HEK293 (cell line): ENCODE data around the gene FAM193A.

ENCODE experiments used
- CTCF ChIA-PET: fragments of 350-600 bp; formaldehyde crosslinking; extraction: SDS; loops from one replicate; lab custom pipeline; 2021; ENCODE audit warnings: antibody characterized with exemption; lab: Yijun Ruan, JAX
- POLR2A ChIA-PET: fragments of 300-600 bp; formaldehyde crosslinking; extraction: SDS; loops from one replicate; lab custom pipeline; 2020; ENCODE audit warnings: antibody characterized with exemption, inconsistent platforms; lab: Yijun Ruan, JAX
- H3K27ac ChIP-seq: fragments of 200-500 bp; sonication (Bioruptor generic); 2 replicates; pipeline ENCODE4 v1.5.1; 2014; ENCODE audit warnings: low read depth, low read length, control low read depth, inconsistent platforms; ENCODE audit errors: extremely low read depth
- H3K36me3 ChIP-seq, 2 experiments: fragments of 200-500 bp in 1 of 2; sonication (Bioruptor generic) in 1 of 2; 1 replicate in 1 of 2; 2 replicates in 1 of 2; pipeline ENCODE4 v1.5.1; 2014 to 2017; ENCODE audit warnings: inconsistent platforms in 2 of 2, low read length in 2 of 2; ENCODE audit not compliant: control insufficient read depth in 2 of 2, insufficient read depth in 1 of 2
- H3K4me1 ChIP-seq: fragments of 200-500 bp; sonication (Bioruptor generic); 2 replicates; pipeline ENCODE4 v1.5.1; 2014; ENCODE audit warnings: mild to moderate bottlenecking, low read length, inconsistent platforms; ENCODE audit not compliant: control insufficient read depth, insufficient read depth
- H3K4me3 ChIP-seq: 2 replicates; pipeline ENCODE4 v1.5.1; 2011; ENCODE audit warnings: low read depth, mild to moderate bottlenecking, control low read depth, low read length, moderate library complexity
- H3K9me3 ChIP-seq: fragments of 200-500 bp; sonication (Bioruptor generic); 2 replicates; pipeline ENCODE4 v1.5.1; 2014; ENCODE audit warnings: low read depth, low read length, inconsistent platforms; ENCODE audit not compliant: control insufficient read depth, insufficient read depth
- ELK4 ChIP-seq: IDR thresholded peaks from 2 replicates; pipeline ENCODE4 v1.6.1; 2011; ENCODE audit warnings: mild to moderate bottlenecking, low read depth, low read length, borderline replicate concordance
- GLI4 ChIP-seq: fragments of 450-650 bp; formaldehyde crosslinking; IDR thresholded peaks from 2 replicates; pipeline ENCODE4 v1.5.1; 2016; ENCODE audit warnings: missing biosample characterization, missing genetic modification characterization
- HOXC10 ChIP-seq: sonication (generic); formaldehyde crosslinking; IDR thresholded peaks from 2 replicates; pipeline ENCODE4 v1.8.1; 2023; ENCODE audit warnings: mild to moderate bottlenecking, missing genetic modification reagents
- PRDM10 ChIP-seq: fragments of 450-650 bp; formaldehyde crosslinking; IDR thresholded peaks from 2 replicates; pipeline ENCODE4 v1.5.1; 2016; ENCODE audit warnings: missing biosample characterization, missing genetic modification characterization
- SCRT2 ChIP-seq: fragments of 450-650 bp; formaldehyde crosslinking; IDR thresholded peaks from 2 replicates; pipeline ENCODE4 v1.5.1; 2016; ENCODE audit warnings: missing biosample characterization, missing genetic modification characterization
- ZBTB10 ChIP-seq: fragments of 450-650 bp; formaldehyde crosslinking; IDR thresholded peaks from 2 replicates; pipeline ENCODE4 v1.5.1; 2016; ENCODE audit warnings: missing biosample characterization, missing genetic modification characterization
- ZBTB7A ChIP-seq: fragments of 450-650 bp; formaldehyde crosslinking; IDR thresholded peaks from 2 replicates; pipeline ENCODE4 v1.5.1; 2016; ENCODE audit warnings: low read depth, missing biosample characterization, missing genetic modification characterization
- ZFP37 ChIP-seq: fragments of 450-650 bp; formaldehyde crosslinking; IDR thresholded peaks from 2 replicates; pipeline ENCODE4 v1.5.1; 2016; ENCODE audit warnings: missing biosample characterization, missing genetic modification characterization
- ZNF133 ChIP-seq: fragments of 450-650 bp; formaldehyde crosslinking; IDR thresholded peaks from 2 replicates; pipeline ENCODE4 v1.5.1; 2016; ENCODE audit warnings: missing biosample characterization, missing genetic modification characterization
- ZNF214 ChIP-seq: fragments of 450-650 bp; formaldehyde crosslinking; IDR thresholded peaks from 2 replicates; pipeline ENCODE4 v1.5.1; 2017; ENCODE audit warnings: missing biosample characterization, mild to moderate bottlenecking, missing genetic modification characterization, borderline replicate concordance
- ZNF292 ChIP-seq: fragments of 450-650 bp; formaldehyde crosslinking; IDR thresholded peaks from 2 replicates; pipeline ENCODE4 v1.5.1; 2016; ENCODE audit warnings: low read depth, missing biosample characterization, missing genetic modification characterization, borderline replicate concordance
- ZNF302 ChIP-seq: fragments of 450-650 bp; formaldehyde crosslinking; IDR thresholded peaks from 2 replicates; pipeline ENCODE4 v1.5.1; 2016; ENCODE audit warnings: missing biosample characterization, missing genetic modification characterization, low read depth
- ZNF510 ChIP-seq: fragments of 450-650 bp; formaldehyde crosslinking; IDR thresholded peaks from 2 replicates; pipeline ENCODE4 v1.5.1; 2018; ENCODE audit warnings: mild to moderate bottlenecking, missing genetic modification characterization, missing biosample characterization; ENCODE audit not compliant: insufficient replicate concordance
- ZNF544 ChIP-seq: fragments of 450-650 bp; formaldehyde crosslinking; IDR thresholded peaks from 2 replicates; pipeline ENCODE4 v1.5.0; 2017; ENCODE audit warnings: missing biosample characterization, missing genetic modification characterization
- ZNF549 ChIP-seq: fragments of 450-650 bp; IDR thresholded peaks from 2 replicates; pipeline ENCODE4 v1.5.1; 2018; ENCODE audit warnings: missing biosample characterization, missing genetic modification characterization, mild to moderate bottlenecking, inconsistent platforms, moderate library complexity
- ZNF621 ChIP-seq: fragments of 450-650 bp; formaldehyde crosslinking; IDR thresholded peaks from 2 replicates; pipeline ENCODE4 v1.5.1; 2017; ENCODE audit warnings: missing biosample characterization, missing genetic modification characterization
- ZNF639 ChIP-seq: fragments of 450-650 bp; formaldehyde crosslinking; IDR thresholded peaks from 2 replicates; pipeline ENCODE4 v1.5.1; 2016; ENCODE audit warnings: missing biosample characterization, missing genetic modification characterization
- ZNF701 ChIP-seq: fragments of 450-650 bp; formaldehyde crosslinking; IDR thresholded peaks from 2 replicates; pipeline ENCODE4 v1.5.1; 2016; ENCODE audit warnings: missing biosample characterization, missing genetic modification characterization
- ZNF776 ChIP-seq: fragments of 450-650 bp; formaldehyde crosslinking; IDR thresholded peaks from 2 replicates; pipeline ENCODE4 v1.5.0; 2017; ENCODE audit warnings: missing biosample characterization, missing genetic modification characterization, borderline replicate concordance
- ZNF843 ChIP-seq: fragments of 450-650 bp; formaldehyde crosslinking; IDR thresholded peaks from 2 replicates; pipeline ENCODE4 v1.5.1; 2016; ENCODE audit warnings: missing biosample characterization, missing genetic modification characterization
- ZSCAN5A ChIP-seq: fragments of 450-650 bp; formaldehyde crosslinking; IDR thresholded peaks from 2 replicates; pipeline ENCODE4 v1.5.1; 2016; ENCODE audit warnings: missing biosample characterization, missing genetic modification characterization

FAM193A gene

GRCh38 chr4:2651546-2651945, 115.1 kb downstream of the FAM193A start (continued):
- TF ChIP-seq HOXC10 (CRISPR knock-in tag) (no peak), ZNF621 (tag by site-specific recombination) (no peak), ZNF701 (tag by site-specific recombination) (no peak), ZFP37 (no peak), PRDM10 (tag by site-specific recombination) (no peak)

- CTCF ChIA-PET: no interaction called here
- Histone ChIP-seq H3K9me3 (no peaks in the 10 kb centered on the region), H3K36me3 (peaks cover 0 to 77% of the 10 kb centered on the region in 2 experiments; a peak in 2 of 3 replicates), H3K27ac (no peak overlapping the region), H3K4me1 (no peaks in the 10 kb centered on the region), H3K4me3 (no peak overlapping the region)
- no peak for TF ChIP-seq ZBTB10 (tag by site-specific recombination)
- no peak for TF ChIP-seq ZNF544 (tag by site-specific recombination)
- TF ChIP-seq SCRT2 (tag by site-specific recombination): no peak
- POLR2A ChIA-PET: no interaction called here
These were observed 115.6 kb downstream of the FAM193A start for GRCh38 chr4:2651998-2652397.

- CTCF ChIA-PET: no interaction called here
These were observed 116.1 kb downstream of the FAM193A start for GRCh38 chr4:2652415-2653160.

More at GRCh38 chr4:2652415-2653160, 116.1 kb downstream of the FAM193A start:
- POLR2A ChIA-PET: no interaction called here
- no peaks in the 10 kb centered on the region for H3K9me3 ChIP-seq
- H3K36me3 ChIP-seq: peaks cover 0 to 76% of the 10 kb centered on the region in 2 experiments; a peak in 2 of 3 replicates
- no peak overlapping the region for H3K4me3 ChIP-seq
- no peak for TF ChIP-seq GLI4 (tag by site-specific recombination)
- TF ChIP-seq ZNF292 (tag by site-specific recombination): no peak
- no peak for TF ChIP-seq ZBTB7A (tag by site-specific recombination)
- no peak for TF ChIP-seq ZNF510 (tag by site-specific recombination)
- no peak for TF ChIP-seq ZNF843
- no peak for TF ChIP-seq ZNF639 (tag by site-specific recombination)
- TF ChIP-seq ZFP37: no peak
- TF ChIP-seq ELK4: no peak
- TF ChIP-seq ZNF214 (tag by site-specific recombination): no peak
- no peak for TF ChIP-seq ZNF776
- TF ChIP-seq ZSCAN5A: no peak
- no peak for TF ChIP-seq ZNF133 (tag by site-specific recombination)
- TF ChIP-seq ZNF302 (tag by site-specific recombination): no peak
- TF ChIP-seq ZNF549 (tag by site-specific recombination): no peak
- TF ChIP-seq, all 188 proteins: peak for 0
- no peak overlapping the region for H3K27ac ChIP-seq
- H3K4me1 ChIP-seq: no peaks in the 10 kb centered on the region
